ENCODE results near the gene TXNRD2. TPM values are rescaled to one million over a fixed set of nuclear protein-coding genes. Genes with fewer than 3 reads are reported as not detected.
A peak's percentile ranks its signal among the peaks of the same experiment; 100 is the strongest.

Gene TXNRD2
- total RNA-seq, 2 experiments from 2014 or later, result 24.7 to 28.9 TPM

DNA sequence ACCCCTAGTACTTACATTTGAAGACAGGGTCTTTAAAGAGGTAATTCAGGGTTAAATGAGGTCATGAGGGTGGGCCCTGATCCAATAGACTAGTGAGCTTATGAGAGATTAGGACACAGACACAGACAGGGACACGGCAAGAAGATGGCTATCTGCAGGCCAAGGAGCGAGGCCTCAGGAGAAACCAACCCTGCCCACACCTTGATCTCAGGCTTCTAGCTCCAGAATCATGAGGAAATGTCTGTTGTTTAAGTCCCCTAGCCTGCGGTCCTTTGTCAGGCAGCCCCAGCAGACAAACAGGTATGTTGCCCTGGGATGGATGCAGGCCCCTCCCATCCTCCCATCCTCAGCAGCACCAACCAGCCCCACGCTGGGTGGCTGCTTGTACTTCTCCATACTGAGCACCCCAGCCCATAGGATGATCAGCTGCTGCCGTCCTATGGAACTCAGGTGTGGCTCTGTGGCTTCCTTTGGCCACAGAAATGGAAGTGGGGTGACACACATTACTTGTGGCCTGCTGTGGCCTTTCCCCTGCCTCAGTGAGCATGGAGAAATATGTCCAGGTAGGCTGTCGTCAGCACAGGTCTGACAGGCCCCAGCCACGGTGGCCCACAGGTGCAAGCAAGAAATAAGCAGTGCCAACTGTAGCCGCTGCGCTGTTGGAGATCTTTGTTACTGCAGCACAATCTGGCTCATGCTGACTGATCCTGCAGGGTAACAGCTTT is 94.8 kb downstream of the TXNRD2 start:
- TF ChIP-seq EZH2phosphoT487 (IDR thresholded peaks at IDR 0.05; ENCODE audit: borderline replicate concordance, low read depth, low read length), result no peak
- TF ChIP-seq, protein P1, sequence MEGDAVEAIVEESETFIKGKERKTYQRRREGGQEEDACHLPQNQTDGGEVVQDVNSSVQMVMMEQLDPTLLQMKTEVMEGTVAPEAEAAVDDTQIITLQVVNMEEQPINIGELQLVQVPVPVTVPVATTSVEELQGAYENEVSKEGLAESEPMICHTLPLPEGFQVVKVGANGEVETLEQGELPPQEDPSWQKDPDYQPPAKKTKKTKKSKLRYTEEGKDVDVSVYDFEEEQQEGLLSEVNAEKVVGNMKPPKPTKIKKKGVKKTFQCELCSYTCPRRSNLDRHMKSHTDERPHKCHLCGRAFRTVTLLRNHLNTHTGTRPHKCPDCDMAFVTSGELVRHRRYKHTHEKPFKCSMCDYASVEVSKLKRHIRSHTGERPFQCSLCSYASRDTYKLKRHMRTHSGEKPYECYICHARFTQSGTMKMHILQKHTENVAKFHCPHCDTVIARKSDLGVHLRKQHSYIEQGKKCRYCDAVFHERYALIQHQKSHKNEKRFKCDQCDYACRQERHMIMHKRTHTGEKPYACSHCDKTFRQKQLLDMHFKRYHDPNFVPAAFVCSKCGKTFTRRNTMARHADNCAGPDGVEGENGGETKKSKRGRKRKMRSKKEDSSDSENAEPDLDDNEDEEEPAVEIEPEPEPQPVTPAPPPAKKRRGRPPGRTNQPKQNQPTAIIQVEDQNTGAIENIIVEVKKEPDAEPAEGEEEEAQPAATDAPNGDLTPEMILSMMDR (conservative IDR thresholded peaks at IDR 0.05; ENCODE audit: low read length), result no peak
- Histone ChIP-seq H3K27ac (ENCODE audit: low read depth, low read length, poor library complexity, severe bottlenecking) (no peak overlapping the region), H3K36me3 (ENCODE audit: insufficient read depth, low read length) (peaks cover 52% of the 10 kb centered on the region), H3K4me3 (ENCODE audit: low read depth, low read length, poor library complexity, severe bottlenecking) (no peak overlapping the region), H3K9me2 (ENCODE audit: insufficient read depth, low read length) (no peaks in the 10 kb centered on the region), H3K9me3 (ENCODE audit: low read length) (no peaks in the 10 kb centered on the region), H4K20me1 (ENCODE audit: insufficient read depth, low read length) (no peaks in the 10 kb centered on the region), H3K79me2 (ENCODE audit: insufficient read depth, low read depth, low read length) (0 out of 2 replicates have a peak, but pooled peaks cover 5% of the 10 kb centered on the region), H2AFZ (ENCODE audit: low read length) (no peak overlapping the region), H3K4me2 (ENCODE audit: low read length) (no peak overlapping the region), H3K4me1 (ENCODE audit: insufficient read depth, low read length, poor library complexity, severe bottlenecking) (peaks cover 36% of the 10 kb centered on the region)
- ChIA-PET POLR2A (no interaction called here), CTCF (ENCODE audit: unreplicated experiment) (no interaction called here)
- BruUV-seq (replicated peaks), result no TSS peak
- DNase-seq (ENCODE audit: low spot score), result no peak
- intact Hi-C loops (cut with micrococcal nuclease; ENCODE audit: unreplicated experiment), result no loop called here

DNA sequence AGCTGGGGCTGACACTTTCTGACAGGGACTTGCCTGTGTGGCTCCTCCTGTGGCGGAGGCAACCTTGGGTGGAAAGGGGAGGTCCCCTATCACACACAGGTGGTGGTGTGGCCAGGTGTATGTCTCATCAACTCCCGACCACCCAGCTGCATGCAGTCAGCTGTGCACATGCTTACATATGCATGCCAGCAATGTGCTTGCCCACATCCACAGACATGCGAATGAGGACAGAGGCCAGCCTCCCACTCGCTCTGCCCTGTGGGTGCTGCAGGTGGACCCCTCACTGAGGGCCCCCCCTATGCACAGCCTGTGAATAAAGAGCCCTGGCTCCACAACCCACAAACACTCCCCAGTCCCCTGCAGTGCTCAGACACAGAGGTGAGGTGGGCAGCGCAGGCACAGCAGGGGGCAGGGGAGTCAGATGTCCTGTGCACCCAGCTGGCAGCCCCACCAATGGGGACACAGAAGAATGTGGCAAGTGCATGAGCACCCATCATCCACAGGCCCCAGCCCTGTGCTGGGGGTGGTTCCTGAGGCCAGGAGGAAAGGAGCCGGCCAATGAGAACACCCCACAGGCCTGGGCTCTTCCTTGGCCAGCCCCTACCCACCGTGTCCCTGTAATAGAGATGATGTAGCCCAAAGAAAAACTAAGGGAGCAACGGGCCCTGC is 96.4 kb downstream of the TXNRD2 start:
- no TSS peak for BruUV-seq (replicated peaks)
- H4K20me1 ChIP-seq (ENCODE audit: insufficient read depth, low read length), result no peaks in the 10 kb centered on the region
- peak overlapping the region; percentile 68 for H3K27ac ChIP-seq (ENCODE audit: low read depth, low read length, poor library complexity, severe bottlenecking)
- POLR2A ChIA-PET, result interaction anchor here (1.2 to 2.2 kb wide), 3 partner anchors 10 to 47 kb away, joined by 3 to 5 read pairs (median 4); no protein-coding TSS in a partner anchor
- H3K4me1 ChIP-seq (ENCODE audit: insufficient read depth, low read length, poor library complexity, severe bottlenecking), result peaks cover 45% of the 10 kb centered on the region
- no peaks in the 10 kb centered on the region for H3K9me2 ChIP-seq (ENCODE audit: insufficient read depth, low read length)
- DNase-seq (ENCODE audit: low spot score), result peak; percentile 77
- peak overlapping the region; percentile 54 for H3K4me2 ChIP-seq (ENCODE audit: low read length)
- H2AFZ ChIP-seq (ENCODE audit: low read length), result no peak overlapping the region
- no peaks in the 10 kb centered on the region for H3K9me3 ChIP-seq (ENCODE audit: low read length)
- intact Hi-C loops (cut with micrococcal nuclease; ENCODE audit: unreplicated experiment), result no loop called here
- H3K79me2 ChIP-seq (ENCODE audit: insufficient read depth, low read depth, low read length), result no peaks in the 10 kb centered on the region
- H3K36me3 ChIP-seq (ENCODE audit: insufficient read depth, low read length), result peaks cover 36% of the 10 kb centered on the region
- CTCF ChIA-PET (ENCODE audit: unreplicated experiment), result no interaction called here
- H3K4me3 ChIP-seq (ENCODE audit: low read depth, low read length, poor library complexity, severe bottlenecking), result peak overlapping the region; percentile 22
- TF ChIP-seq, protein P1 (conservative IDR thresholded peaks at IDR 0.05; ENCODE audit: low read length), result 0 out of 2 replicates have a peak, but pooled peaks have one; percentile 2
- TF ChIP-seq EZH2phosphoT487 (IDR thresholded peaks at IDR 0.05; ENCODE audit: borderline replicate concordance, low read depth, low read length), result no peak

Measured in OCI-LY7 (cell line).